ENCODE data around the gene CDH4.

The CDH4 gene

DNA sequence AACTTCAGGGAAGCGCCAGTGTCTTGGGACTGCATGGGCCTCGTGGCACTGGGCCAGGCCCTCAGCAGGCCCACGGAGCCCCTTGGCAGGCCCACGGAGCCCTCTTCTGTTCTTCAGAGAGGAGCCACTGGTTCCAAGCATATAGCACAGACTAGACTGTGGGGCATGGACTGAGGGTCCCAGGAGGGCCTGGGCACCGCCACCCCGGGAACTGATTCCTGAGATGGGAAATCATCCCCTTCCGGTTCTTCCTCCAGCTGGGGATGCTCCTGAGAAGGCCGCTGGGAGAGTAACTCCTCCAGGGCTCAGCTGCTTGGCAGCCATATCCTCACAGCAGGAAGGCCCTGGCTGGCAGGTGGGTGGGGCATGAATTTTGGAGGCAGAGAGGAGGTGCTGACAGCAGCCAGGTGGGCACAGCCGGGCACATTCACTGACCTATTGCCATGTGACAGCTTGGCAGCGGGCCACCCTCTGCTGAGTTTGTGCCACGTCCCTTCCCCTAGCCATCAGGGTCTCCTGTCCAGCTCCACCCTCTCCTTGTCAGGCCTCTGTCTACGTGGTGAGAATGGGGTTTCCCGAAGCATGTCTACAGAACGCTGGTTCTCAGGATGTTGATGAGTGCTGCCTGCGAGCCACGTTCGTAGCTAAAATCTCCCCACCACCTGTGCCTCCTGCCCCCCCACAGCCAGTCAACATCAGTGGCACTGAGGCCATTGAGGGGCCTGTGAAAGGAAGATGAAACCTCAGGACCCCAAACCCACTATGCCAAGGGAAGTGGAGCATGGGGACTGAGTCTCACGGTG, 661.6 kb downstream of the CDH4 start:
- TF ChIP-seq, protein P1, sequence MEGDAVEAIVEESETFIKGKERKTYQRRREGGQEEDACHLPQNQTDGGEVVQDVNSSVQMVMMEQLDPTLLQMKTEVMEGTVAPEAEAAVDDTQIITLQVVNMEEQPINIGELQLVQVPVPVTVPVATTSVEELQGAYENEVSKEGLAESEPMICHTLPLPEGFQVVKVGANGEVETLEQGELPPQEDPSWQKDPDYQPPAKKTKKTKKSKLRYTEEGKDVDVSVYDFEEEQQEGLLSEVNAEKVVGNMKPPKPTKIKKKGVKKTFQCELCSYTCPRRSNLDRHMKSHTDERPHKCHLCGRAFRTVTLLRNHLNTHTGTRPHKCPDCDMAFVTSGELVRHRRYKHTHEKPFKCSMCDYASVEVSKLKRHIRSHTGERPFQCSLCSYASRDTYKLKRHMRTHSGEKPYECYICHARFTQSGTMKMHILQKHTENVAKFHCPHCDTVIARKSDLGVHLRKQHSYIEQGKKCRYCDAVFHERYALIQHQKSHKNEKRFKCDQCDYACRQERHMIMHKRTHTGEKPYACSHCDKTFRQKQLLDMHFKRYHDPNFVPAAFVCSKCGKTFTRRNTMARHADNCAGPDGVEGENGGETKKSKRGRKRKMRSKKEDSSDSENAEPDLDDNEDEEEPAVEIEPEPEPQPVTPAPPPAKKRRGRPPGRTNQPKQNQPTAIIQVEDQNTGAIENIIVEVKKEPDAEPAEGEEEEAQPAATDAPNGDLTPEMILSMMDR (conservative IDR thresholded peaks at IDR 0.05; ENCODE audit: low read depth, low read length) = no peak
- H3K4me3 ChIP-seq (ENCODE audit: low read length) = no peak overlapping the region
- DNase-seq (ENCODE audit: low read depth) = no peak

DNA sequence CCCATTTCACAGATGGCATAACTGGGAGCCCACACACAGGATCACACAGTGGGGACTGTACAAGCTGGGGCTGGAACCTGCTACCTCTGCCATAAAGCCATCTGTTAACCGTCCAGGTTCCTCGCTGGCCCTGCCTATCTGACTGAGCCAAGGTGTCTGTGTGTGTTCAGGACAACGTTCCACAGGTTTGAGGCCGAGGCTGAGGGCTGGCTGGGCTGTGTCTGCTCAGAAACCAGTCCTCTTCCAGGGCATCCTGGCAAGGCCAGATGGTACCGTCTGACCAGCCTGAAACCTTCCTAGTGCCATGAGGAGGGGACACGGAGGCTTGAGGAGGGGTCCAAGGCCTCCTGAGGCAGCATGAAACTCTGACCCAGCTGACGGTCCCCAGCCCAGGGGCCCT, 663.0 kb downstream of the CDH4 start:
- TF ChIP-seq, protein P1 (conservative IDR thresholded peaks at IDR 0.05; ENCODE audit: low read depth, low read length) = no peak
- no peak overlapping the region for H3K4me3 ChIP-seq (ENCODE audit: low read length)

DNA sequence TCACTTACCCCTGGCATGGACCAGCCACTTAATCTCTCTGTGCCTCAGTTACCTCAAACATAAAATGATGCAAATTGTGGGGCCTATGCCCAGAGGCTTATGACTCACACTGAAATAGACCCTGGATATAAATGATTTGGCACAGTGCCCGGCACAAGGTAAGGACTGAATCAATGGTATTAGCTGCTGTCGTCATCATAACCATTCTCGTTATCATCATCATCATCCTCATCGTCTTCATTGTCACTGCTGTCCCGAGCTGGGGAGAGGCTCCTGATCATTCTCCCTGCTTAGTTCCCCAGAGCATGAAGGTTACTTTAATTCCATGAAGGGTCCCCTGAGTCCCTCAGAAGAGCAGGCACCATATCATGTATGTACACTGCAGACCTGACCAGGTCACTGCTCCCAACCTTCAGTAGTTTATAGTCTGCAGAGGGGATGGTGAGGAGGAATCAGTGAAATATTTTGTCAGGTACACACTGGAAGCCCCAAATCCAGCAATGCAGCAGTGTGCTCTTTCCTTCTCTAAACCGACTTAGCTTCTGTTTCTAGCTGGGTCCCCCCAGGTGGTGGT, 664.3 kb downstream of the CDH4 start:
- no peak for DNase-seq (ENCODE audit: low read depth)
- no peak overlapping the region for H3K4me3 ChIP-seq (ENCODE audit: low read length)
- TF ChIP-seq, protein P1 (conservative IDR thresholded peaks at IDR 0.05; ENCODE audit: low read depth, low read length) = no peak

More for the DNA sequence above, 663.0 kb downstream of the CDH4 start:
- DNase-seq (ENCODE audit: low read depth) = no peak

DNA sequence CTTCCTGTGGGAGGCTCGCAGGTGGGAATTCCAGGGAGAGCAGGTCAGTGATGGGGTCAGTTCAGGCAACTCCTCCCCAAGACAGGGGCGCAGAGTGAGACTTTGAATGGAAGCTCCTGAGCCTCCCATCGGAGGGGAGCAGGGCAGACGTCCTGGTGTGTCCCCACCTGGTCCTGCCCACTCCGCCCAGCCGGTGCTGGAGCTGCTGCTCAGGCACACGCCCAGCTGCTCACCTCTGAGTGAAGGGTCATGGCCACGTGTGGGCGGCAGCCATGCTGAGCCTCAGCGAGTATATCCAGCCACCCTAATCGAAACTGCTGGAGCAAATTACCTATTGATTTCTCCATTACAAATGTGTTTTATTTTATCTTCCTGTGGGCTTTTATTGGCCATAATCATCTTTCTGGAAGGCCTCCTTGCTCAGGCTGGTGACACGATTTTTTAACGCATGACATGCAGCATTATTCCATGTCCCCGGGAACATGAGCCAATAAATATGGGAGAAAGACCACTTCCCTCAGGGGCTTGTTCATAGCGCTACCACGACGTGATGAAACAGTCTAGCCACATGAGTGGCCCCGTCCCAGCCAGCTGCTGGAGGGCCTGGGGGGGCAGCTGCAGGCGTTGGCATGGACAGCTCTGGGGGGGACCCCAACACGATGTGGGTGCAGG, 665.5 kb downstream of the CDH4 start:
- DNase-seq (ENCODE audit: low read depth) = no peak
- TF ChIP-seq, protein P1 (conservative IDR thresholded peaks at IDR 0.05; ENCODE audit: low read depth, low read length) = no peak
- no peak overlapping the region for H3K4me3 ChIP-seq (ENCODE audit: low read length)

DNA sequence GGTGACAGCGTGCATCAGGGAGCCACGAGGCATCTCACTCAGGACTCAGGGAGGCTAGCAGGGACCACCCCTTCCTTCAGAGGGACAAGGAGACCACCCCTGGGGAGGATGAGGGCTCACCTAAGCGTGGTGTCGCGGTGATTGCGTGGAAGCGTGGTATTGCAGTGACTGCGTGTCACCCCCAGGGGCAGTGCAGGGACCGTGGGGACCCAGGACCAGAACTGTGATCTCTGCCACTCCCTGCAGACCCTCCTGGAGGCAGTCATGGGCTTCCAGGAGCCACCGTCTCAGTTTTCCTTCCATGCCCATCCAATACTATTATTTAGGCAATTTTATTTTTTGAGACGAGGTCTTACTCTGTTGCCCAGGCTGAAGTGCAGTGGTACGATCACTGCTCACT, 666.5 kb downstream of the CDH4 start:
- TF ChIP-seq, protein P1 (conservative IDR thresholded peaks at IDR 0.05; ENCODE audit: low read depth, low read length) = no peak
- no peak for DNase-seq (ENCODE audit: low read depth)
- H3K4me3 ChIP-seq (ENCODE audit: low read length) = no peak overlapping the region

DNA sequence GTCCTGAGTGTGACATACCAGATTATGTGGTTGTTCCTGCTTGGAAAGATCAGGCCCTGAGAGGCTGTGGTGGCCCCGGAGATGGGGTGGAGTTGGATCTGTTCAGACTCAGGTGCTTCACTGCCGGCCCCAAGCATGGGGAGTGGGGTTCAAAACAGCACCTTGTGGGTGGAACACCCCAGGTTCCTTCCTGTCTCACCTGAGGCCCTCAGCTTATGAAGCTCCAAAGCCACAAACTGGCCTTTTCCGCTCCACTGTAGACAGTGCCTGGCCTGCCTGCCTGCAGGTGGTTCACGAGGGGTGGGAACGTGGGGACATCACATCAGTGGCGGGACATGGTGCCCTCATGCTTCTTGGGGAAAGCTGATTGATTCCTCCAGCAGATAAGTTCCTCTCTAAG, 667.2 kb downstream of the CDH4 start:
- no peak for DNase-seq (ENCODE audit: low read depth)
- TF ChIP-seq, protein P1 (conservative IDR thresholded peaks at IDR 0.05; ENCODE audit: low read depth, low read length) = no peak
- no peak overlapping the region for H3K4me3 ChIP-seq (ENCODE audit: low read length)
